ENCODE results near the gene SLC51A. TPM values are rescaled to one million over a fixed set of nuclear protein-coding genes. Genes with fewer than 3 reads are reported as not detected.
A peak's percentile ranks its signal among the peaks of the same experiment; 100 is the strongest.

Gene SLC51A
- total and polyA plus RNA-seq, 2 of the 13 experiments (the other 11 are each of a cell fraction or from before 2014, with no cell fraction given): 4.3 to 48.8 TPM

DNA sequence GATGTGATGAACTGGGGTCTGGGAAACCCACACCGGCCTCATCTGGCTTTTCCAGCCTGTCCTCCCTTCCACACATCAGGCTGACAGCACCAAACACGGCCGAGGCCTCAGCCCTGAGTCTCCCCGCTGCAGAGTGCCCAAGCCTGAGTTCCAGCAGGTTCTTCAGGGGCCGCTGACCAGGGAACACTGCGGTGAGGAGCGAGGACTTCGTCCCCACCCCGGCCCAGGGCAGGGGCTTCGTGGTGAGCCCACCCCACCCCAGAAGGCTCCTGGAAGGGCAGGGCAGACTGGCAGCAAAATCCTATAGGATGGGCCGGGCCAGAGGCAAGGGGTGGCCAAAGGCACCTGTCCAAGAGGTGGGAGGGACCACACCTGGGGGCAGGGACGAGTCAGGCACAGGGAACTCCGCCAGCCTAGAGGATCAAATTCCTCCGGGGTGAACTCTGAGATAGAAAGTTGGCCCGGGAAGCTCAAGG, at the start of gene SLC51A (continued):
- TF ChIP-seq, protein P1, sequence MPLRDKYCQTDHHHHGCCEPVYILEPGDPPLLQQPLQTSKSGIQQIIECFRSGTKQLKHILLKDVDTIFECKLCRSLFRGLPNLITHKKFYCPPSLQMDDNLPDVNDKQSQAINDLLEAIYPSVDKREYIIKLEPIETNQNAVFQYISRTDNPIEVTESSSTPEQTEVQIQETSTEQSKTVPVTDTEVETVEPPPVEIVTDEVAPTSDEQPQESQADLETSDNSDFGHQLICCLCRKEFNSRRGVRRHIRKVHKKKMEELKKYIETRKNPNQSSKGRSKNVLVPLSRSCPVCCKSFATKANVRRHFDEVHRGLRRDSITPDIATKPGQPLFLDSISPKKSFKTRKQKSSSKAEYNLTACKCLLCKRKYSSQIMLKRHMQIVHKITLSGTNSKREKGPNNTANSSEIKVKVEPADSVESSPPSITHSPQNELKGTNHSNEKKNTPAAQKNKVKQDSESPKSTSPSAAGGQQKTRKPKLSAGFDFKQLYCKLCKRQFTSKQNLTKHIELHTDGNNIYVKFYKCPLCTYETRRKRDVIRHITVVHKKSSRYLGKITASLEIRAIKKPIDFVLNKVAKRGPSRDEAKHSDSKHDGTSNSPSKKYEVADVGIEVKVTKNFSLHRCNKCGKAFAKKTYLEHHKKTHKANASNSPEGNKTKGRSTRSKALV (CRISPR knock-in tag; IDR thresholded peaks at IDR 0.05): no peak
- TF ChIP-seq ZFP62 (CRISPR knock-in tag; IDR thresholded peaks at IDR 0.05) (no peak), PREB (CRISPR knock-in tag; IDR thresholded peaks at IDR 0.05) (no peak), KDM2A (CRISPR knock-in tag; IDR thresholded peaks at IDR 0.05; ENCODE audit: borderline replicate concordance, low read depth) (no peak), HNF4A (CRISPR knock-in tag; IDR thresholded peaks at IDR 0.05) (0 out of 2 replicates have a peak, but pooled peaks have one; percentile 9), ZNF17 (CRISPR knock-in tag; IDR thresholded peaks at IDR 0.05) (no peak), RXRA (CRISPR knock-in tag; IDR thresholded peaks at IDR 0.05) (no peak), DNMT3B (CRISPR knock-in tag; conservative IDR thresholded peaks at IDR 0.05) (no peak), ZNF607 (CRISPR knock-in tag; IDR thresholded peaks at IDR 0.05; ENCODE audit: borderline replicate concordance) (peak; percentile 39; the same call in 1 of the 2 replicates), ZNF451 (CRISPR knock-in tag; IDR thresholded peaks at IDR 0.05) (0 out of 2 replicates have a peak, but pooled peaks have one; percentile 16), IRF9 (CRISPR knock-in tag; IDR thresholded peaks at IDR 0.05; ENCODE audit: borderline replicate concordance) (no peak), ZNF598 (CRISPR knock-in tag; IDR thresholded peaks at IDR 0.05; ENCODE audit: borderline replicate concordance) (no peak), SAP130 (CRISPR knock-in tag; IDR thresholded peaks at IDR 0.05; ENCODE audit: low read depth) (peak; percentile 20; the same call in 1 of the 2 replicates), ZNF274 (CRISPR knock-in tag; IDR thresholded peaks at IDR 0.05) (no peak), RAD51 (IDR thresholded peaks at IDR 0.05; ENCODE audit: borderline replicate concordance) (no peak), ZNF709 (CRISPR knock-in tag; IDR thresholded peaks at IDR 0.05) (0 out of 2 replicates have a peak, but pooled peaks have one; percentile 17), NONO (IDR thresholded peaks at IDR 0.05) (no peak), NONO (CRISPR knock-in tag; conservative IDR thresholded peaks at IDR 0.05) (no peak), ZNF772 (CRISPR knock-in tag; IDR thresholded peaks at IDR 0.05) (no peak), ZFX (CRISPR knock-in tag; IDR thresholded peaks at IDR 0.05; ENCODE audit: low read depth) (peak; percentile 44)
- TF ChIP-seq, protein P2, sequence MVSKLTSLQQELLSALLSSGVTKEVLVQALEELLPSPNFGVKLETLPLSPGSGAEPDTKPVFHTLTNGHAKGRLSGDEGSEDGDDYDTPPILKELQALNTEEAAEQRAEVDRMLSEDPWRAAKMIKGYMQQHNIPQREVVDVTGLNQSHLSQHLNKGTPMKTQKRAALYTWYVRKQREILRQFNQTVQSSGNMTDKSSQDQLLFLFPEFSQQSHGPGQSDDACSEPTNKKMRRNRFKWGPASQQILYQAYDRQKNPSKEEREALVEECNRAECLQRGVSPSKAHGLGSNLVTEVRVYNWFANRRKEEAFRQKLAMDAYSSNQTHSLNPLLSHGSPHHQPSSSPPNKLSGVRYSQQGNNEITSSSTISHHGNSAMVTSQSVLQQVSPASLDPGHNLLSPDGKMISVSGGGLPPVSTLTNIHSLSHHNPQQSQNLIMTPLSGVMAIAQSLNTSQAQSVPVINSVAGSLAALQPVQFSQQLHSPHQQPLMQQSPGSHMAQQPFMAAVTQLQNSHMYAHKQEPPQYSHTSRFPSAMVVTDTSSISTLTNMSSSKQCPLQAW (CRISPR knock-in tag; IDR thresholded peaks at IDR 0.05): peak; percentile 54
- TF ChIP-seq, protein P3, sequence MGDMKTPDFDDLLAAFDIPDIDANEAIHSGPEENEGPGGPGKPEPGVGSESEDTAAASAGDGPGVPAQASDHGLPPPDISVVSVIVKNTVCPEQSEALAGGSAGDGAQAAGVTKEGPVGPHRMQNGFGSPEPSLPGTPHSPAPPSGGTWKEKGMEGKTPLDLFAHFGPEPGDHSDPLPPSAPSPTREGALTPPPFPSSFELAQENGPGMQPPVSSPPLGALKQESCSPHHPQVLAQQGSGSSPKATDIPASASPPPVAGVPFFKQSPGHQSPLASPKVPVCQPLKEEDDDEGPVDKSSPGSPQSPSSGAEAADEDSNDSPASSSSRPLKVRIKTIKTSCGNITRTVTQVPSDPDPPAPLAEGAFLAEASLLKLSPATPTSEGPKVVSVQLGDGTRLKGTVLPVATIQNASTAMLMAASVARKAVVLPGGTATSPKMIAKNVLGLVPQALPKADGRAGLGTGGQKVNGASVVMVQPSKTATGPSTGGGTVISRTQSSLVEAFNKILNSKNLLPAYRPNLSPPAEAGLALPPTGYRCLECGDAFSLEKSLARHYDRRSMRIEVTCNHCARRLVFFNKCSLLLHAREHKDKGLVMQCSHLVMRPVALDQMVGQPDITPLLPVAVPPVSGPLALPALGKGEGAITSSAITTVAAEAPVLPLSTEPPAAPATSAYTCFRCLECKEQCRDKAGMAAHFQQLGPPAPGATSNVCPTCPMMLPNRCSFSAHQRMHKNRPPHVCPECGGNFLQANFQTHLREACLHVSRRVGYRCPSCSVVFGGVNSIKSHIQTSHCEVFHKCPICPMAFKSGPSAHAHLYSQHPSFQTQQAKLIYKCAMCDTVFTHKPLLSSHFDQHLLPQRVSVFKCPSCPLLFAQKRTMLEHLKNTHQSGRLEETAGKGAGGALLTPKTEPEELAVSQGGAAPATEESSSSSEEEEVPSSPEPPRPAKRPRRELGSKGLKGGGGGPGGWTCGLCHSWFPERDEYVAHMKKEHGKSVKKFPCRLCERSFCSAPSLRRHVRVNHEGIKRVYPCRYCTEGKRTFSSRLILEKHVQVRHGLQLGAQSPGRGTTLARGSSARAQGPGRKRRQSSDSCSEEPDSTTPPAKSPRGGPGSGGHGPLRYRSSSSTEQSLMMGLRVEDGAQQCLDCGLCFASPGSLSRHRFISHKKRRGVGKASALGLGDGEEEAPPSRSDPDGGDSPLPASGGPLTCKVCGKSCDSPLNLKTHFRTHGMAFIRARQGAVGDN (CRISPR knock-in tag; IDR thresholded peaks at IDR 0.05): peak; percentile 83
